K562 (cell line): Measurements from ENCODE around the gene MLH1. TPM values are rescaled to one million over a fixed set of nuclear protein-coding genes. Genes with fewer than 3 reads are reported as not detected.

ENCODE experiments used
- ATAC-seq: fragments of 200-7000 bp; cut with Tn5 transposase; 3 replicates; pipeline ENCODE4 v1.9.1; 2020; ENCODE audit warnings: moderate library complexity
- BruUV-seq: library from RNA; stranded (reverse); fragments of 400-500 nt; replicated peaks from 2 replicates; lab custom pipeline; 2021; lab: Mats Ljungman, UMichigan
- CTCF ChIA-PET: fragments of 300-600 bp; formaldehyde crosslinking; extraction: SDS; loops from one replicate; lab custom pipeline; 2021; ENCODE audit warnings: low intra/inter-chr PET ratio; lab: Yijun Ruan, JAX
- POLR2A ChIA-PET: fragments of 300-600, 350-650 bp; sonication (Branson Sonifier 250); formaldehyde crosslinking; extraction: SDS; loops from one replicate; lab custom pipeline; 2021; ENCODE audit warnings: antibody characterized with exemption, inconsistent platforms; lab: Yijun Ruan, JAX
- DNase-seq, 4 experiments: peaks; one replicate each; pipeline versions ENCODE4 v3.0.0 to v3.0.0-alpha.2; 2011 to 2018; ENCODE audit warnings: low spot score in 3 of 4, mixed read lengths in 3 of 4; ENCODE audit errors: extremely low read depth in 1 of 4
- FAIRE-seq: peaks from 2 replicates; lab custom pipeline; 2011; peaks lifted over from hg19 to GRCh38; lab: Jason Lieb, UNC
- H2AFZ ChIP-seq: 2 replicates; pipeline ENCODE4 v1.6.0; 2011; ENCODE audit warnings: low read depth, low read length, control low read depth, inconsistent platforms
- H3K27ac ChIP-seq: fragments of 200-600 bp; 3 replicates; pipeline ENCODE4 v1.8.0; 2011; ENCODE audit warnings: low read depth, mild to moderate bottlenecking, control low read depth, inconsistent platforms, low read length, moderate library complexity, mixed read lengths; ENCODE audit errors: extremely low read depth
- H3K27me3 ChIP-seq, 2 experiments: fragments of 300-600 bp in 1 of 2; 2 replicates in 1 of 2; 3 replicates in 1 of 2; pipeline versions ENCODE4 v1.6.0 to v1.8.0; 2011; ENCODE audit warnings: inconsistent platforms in 2 of 2, low read length in 2 of 2, mild to moderate bottlenecking in 1 of 2, mixed read lengths in 1 of 2, moderate library complexity in 1 of 2; ENCODE audit not compliant: control insufficient read depth in 2 of 2, insufficient read depth in 2 of 2
- H3K36me3 ChIP-seq: fragments of 300-600 bp; 3 replicates; pipeline ENCODE4 v1.8.0; 2011; ENCODE audit warnings: mild to moderate bottlenecking, low read length, inconsistent platforms; ENCODE audit not compliant: control insufficient read depth, insufficient read depth
- H3K4me1 ChIP-seq, 2 experiments: fragments of 200-600 bp in 1 of 2; replicated peaks in 1 of 2; 2 replicates in 1 of 2; 3 replicates in 1 of 2; pipeline versions ENCODE4 v1.5.1 to v1.8.0; 2011; ENCODE audit warnings: inconsistent platforms in 2 of 2, low read length in 2 of 2, mild to moderate bottlenecking in 1 of 2, mixed read lengths in 1 of 2, moderate library complexity in 1 of 2; ENCODE audit not compliant: control insufficient read depth in 2 of 2, insufficient read depth in 2 of 2
- H3K4me2 ChIP-seq: 2 replicates; pipeline ENCODE4 v1.6.1; 2011; ENCODE audit warnings: low read length, control low read depth, inconsistent platforms, mixed read lengths; ENCODE audit not compliant: insufficient read depth
- H3K4me3 ChIP-seq: fragments of 200-600 bp; sonication (generic), shearing (Covaris generic); 2 replicates; pipeline ENCODE4 v1.5.1; 2016; ENCODE audit warnings: control low read depth, inconsistent platforms
- H3K79me2 ChIP-seq: fragments of 200-600 bp; 3 replicates; pipeline ENCODE4 v1.8.0; 2011; ENCODE audit warnings: low read length, inconsistent platforms; ENCODE audit not compliant: control insufficient read depth, insufficient read depth
- H3K9ac ChIP-seq, 2 experiments: 2 replicates each; pipeline versions ENCODE4 v1.6.0 to v1.6.1; 2011; ENCODE audit warnings: low read depth in 2 of 2, low read length in 2 of 2, control low read depth in 1 of 2, inconsistent platforms in 1 of 2, mild to moderate bottlenecking in 1 of 2, mixed read lengths in 1 of 2; ENCODE audit not compliant: insufficient read depth in 1 of 2
- H3K9me1 ChIP-seq: one replicate; pipeline ENCODE4 v1.6.0; 2011; ENCODE audit warnings: inconsistent platforms, mild to moderate bottlenecking, low read length, moderate library complexity; ENCODE audit not compliant: control insufficient read depth, insufficient read depth
- H3K9me3 ChIP-seq: replicated peaks from 2 replicates; pipeline ENCODE4 v1.5.1; 2011; ENCODE audit warnings: low read depth, low read length, inconsistent platforms; ENCODE audit not compliant: control insufficient read depth, insufficient read depth
- H4K20me1 ChIP-seq: replicated peaks from 2 replicates; pipeline ENCODE4 v1.6.1; 2011; ENCODE audit warnings: low read length, inconsistent platforms, mixed read lengths; ENCODE audit not compliant: control insufficient read depth, insufficient read depth
- ASH1L ChIP-seq: fragments of 450-650 bp; IDR thresholded peaks from 2 replicates; pipeline ENCODE4 v1.6.1; 2018; ENCODE audit warnings: borderline replicate concordance, mild to moderate bottlenecking, low read depth; ENCODE audit not compliant: partially characterized antibody
- ATF4 ChIP-seq: fragments of 450-650 bp; formaldehyde crosslinking; IDR thresholded peaks from 2 replicates; pipeline ENCODE4 v1.4.0; 2022; ENCODE audit warnings: mild to moderate bottlenecking, moderate library complexity
- CEBPB ChIP-seq: fragments of 450-650 bp; IDR thresholded peaks from 2 replicates; pipeline ENCODE4 v1.6.1; 2016; ENCODE audit warnings: missing genetic modification characterization, missing compliant biosample characterization
- E2F4 ChIP-seq: sonication (generic); formaldehyde crosslinking; IDR thresholded peaks from 2 replicates; pipeline ENCODE4 v1.8.0; 2022; ENCODE audit warnings: mild to moderate bottlenecking, low read depth, missing genetic modification reagents
- HEY1 ChIP-seq: fragments of 250-450 bp; sonication (Bioruptor Pico); IDR thresholded peaks from 2 replicates; pipeline ENCODE4 v1.5.0; 2020; ENCODE audit warnings: mild to moderate bottlenecking, moderate library complexity, borderline replicate concordance
- NFE2L1 ChIP-seq: fragments of 450-650 bp; IDR thresholded peaks from 2 replicates; pipeline ENCODE4 v1.6.1; 2016; ENCODE audit warnings: missing genetic modification characterization, low read depth, mild to moderate bottlenecking, missing compliant biosample characterization, moderate library complexity, borderline replicate concordance
- NFXL1 ChIP-seq: fragments of 450-650 bp; formaldehyde crosslinking; IDR thresholded peaks from 2 replicates; pipeline ENCODE4 v1.4.0; 2021; ENCODE audit warnings: mild to moderate bottlenecking
- PREB ChIP-seq: sonication (generic); formaldehyde crosslinking; IDR thresholded peaks from 2 replicates; pipeline ENCODE4 v1.8.1; 2023; ENCODE audit warnings: mild to moderate bottlenecking, missing genetic modification reagents
- SIX5 ChIP-seq, 2 experiments: IDR thresholded peaks; 2 replicates each; pipeline ENCODE4 v1.6.1; 2011; ENCODE audit warnings: low read length in 2 of 2, borderline replicate concordance in 1 of 2, low read depth in 1 of 2, mild to moderate bottlenecking in 1 of 2, moderate library complexity in 1 of 2; ENCODE audit not compliant: insufficient read depth in 1 of 2
- SLC30A9 ChIP-seq: fragments of 250-450 bp; sonication (Bioruptor Pico); IDR thresholded peaks from 2 replicates; pipeline ENCODE4 v1.8.0; 2022; ENCODE audit warnings: mild to moderate bottlenecking, moderate library complexity
- STAT5A ChIP-seq: IDR thresholded peaks from 2 replicates; pipeline ENCODE4 v1.6.1; 2012; ENCODE audit warnings: low read length, inconsistent platforms, borderline replicate concordance
- TRIM28 ChIP-seq: fragments of 450-650 bp; IDR thresholded peaks from 2 replicates; pipeline ENCODE4 v1.6.1; 2017
- ZNF717 ChIP-seq: fragments of 250-450 bp; sonication (Bioruptor Pico); IDR thresholded peaks from 2 replicates; pipeline ENCODE4 v1.5.0; 2021
- ZSCAN32 ChIP-seq: fragments of 450-650 bp; formaldehyde crosslinking; IDR thresholded peaks from 2 replicates; pipeline ENCODE4 v1.4.0; 2020; ENCODE audit warnings: mild to moderate bottlenecking, moderate library complexity
- WGBS: fragments of 100-300 bp; shearing (Covaris generic); methylation state at CpG from one replicate; pipeline ENCODE4 v1.1.6; 2016; ENCODE audit warnings: low coverage, mixed read lengths; ENCODE audit not compliant: insufficient coverage; ENCODE audit errors: missing lambda C conversion rate; 5-methylcytosine and 5-hydroxymethylcytosine counted together
- in situ Hi-C: fragments of 300-500 bp; cut with MboI; formaldehyde crosslinking; loops from 4 replicates; pipeline ENCODE4 v1.15.0; 2018; ENCODE audit warnings: inconsistent platforms, mixed read lengths
- intact Hi-C: fragments of 100-400 bp; cut with micrococcal nuclease; formaldehyde crosslinking; loops from 2 replicates; pipeline ENCODE4 v1.14.2; 2022
- polyA plus RNA-seq, 8 experiments: library from polyadenylated mRNA; depleted of rRNA in 4 of 8; stranded (reverse) in 5 of 8; unstranded in 3 of 8; fragments of >200 nt; fragmentation: Nextera tagmentation in 2 of 8; fragmentation: Illumina TruSeq in 1 of 8; extraction: Ambion mirVana in 2 of 8; extraction: Trizol in 1 of 8; gene quantifications; 2 replicates each; pipeline versions ENCODE4 v1.2.1 to v1.2.3, GENCODE V29; 2011 to 2014; ENCODE audit warnings: inconsistent platforms in 1 of 8, missing spikeins in 1 of 8
- total RNA-seq, 7 experiments: library from RNA; depleted of rRNA in 6 of 7; stranded (reverse); fragments of >200 nt in 6 of 7; fragmentation: Illumina TruSeq in 2 of 7; extraction: Trizol in 2 of 7; gene quantifications; 2 replicates each; pipeline versions ENCODE4 v1.2.1 to v1.2.3, GENCODE V29; 2011 to 2021; ENCODE audit warnings: low replicate concordance in 1 of 7
- TF ChIP-seq, protein P1 (sequence below): IDR thresholded peaks from 3 replicates; pipeline ENCODE4 v1.6.1; 2011; ENCODE audit warnings: borderline replicate concordance, mild to moderate bottlenecking, moderate library complexity; ENCODE audit not compliant: insufficient read length; ENCODE audit errors: extremely low read depth

The MLH1 gene
- total and polyA plus RNA-seq, 9 of the 15 experiments (the other 6 are each of a cell fraction or from before 2014, with no cell fraction given), result 76.4 to 155 (median 117) TPM

- H3K9me3 ChIP-seq, result no peaks in the 10 kb centered on the region
- no peak for TF ChIP-seq STAT5A
- no peak for TF ChIP-seq PREB (CRISPR knock-in tag)
- no peak for TF ChIP-seq ATF4 (CRISPR knock-in tag)
- no peak for TF ChIP-seq NFXL1
- TF ChIP-seq, protein P1, sequence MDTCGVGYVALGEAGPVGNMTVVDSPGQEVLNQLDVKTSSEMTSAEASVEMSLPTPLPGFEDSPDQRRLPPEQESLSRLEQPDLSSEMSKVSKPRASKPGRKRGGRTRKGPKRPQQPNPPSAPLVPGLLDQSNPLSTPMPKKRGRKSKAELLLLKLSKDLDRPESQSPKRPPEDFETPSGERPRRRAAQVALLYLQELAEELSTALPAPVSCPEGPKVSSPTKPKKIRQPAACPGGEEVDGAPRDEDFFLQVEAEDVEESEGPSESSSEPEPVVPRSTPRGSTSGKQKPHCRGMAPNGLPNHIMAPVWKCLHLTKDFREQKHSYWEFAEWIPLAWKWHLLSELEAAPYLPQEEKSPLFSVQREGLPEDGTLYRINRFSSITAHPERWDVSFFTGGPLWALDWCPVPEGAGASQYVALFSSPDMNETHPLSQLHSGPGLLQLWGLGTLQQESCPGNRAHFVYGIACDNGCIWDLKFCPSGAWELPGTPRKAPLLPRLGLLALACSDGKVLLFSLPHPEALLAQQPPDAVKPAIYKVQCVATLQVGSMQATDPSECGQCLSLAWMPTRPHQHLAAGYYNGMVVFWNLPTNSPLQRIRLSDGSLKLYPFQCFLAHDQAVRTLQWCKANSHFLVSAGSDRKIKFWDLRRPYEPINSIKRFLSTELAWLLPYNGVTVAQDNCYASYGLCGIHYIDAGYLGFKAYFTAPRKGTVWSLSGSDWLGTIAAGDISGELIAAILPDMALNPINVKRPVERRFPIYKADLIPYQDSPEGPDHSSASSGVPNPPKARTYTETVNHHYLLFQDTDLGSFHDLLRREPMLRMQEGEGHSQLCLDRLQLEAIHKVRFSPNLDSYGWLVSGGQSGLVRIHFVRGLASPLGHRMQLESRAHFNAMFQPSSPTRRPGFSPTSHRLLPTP, result no peak
- TF ChIP-seq ASH1L, result no peak
- TF ChIP-seq E2F4 (CRISPR knock-in tag), result no peak
- TF ChIP-seq ZSCAN32 (CRISPR knock-in tag), result no peak
- no peak for TF ChIP-seq TRIM28
- no peak for TF ChIP-seq HEY1 (CRISPR knock-in tag)
- no peak for TF ChIP-seq SIX5 (IDR thresholded peaks at IDR 0.05; ENCODE audit: borderline replicate concordance in 1 of 2, insufficient read depth in 1 of 2, low read depth in 1 of 2, low read length in 2 of 2)
- TF ChIP-seq SLC30A9 (CRISPR knock-in tag), result no peak
- TF ChIP-seq ZNF717 (CRISPR knock-in tag), result no peak
- no peak for TF ChIP-seq CEBPB
- TF ChIP-seq NFE2L1 (tag), result no peak
- 0 out of 3 replicates have a peak, but pooled peaks cover 2% of the 10 kb centered on the region for H3K79me2 ChIP-seq
- ATAC-seq (no peak), DNase-seq (no peak), FAIRE-seq (no peak)
- peaks cover 4 to 8% of the 10 kb centered on the region in 2 experiments; a peak in 3 of 5 replicates for H3K4me1 ChIP-seq
- in situ Hi-C loops (no loop called here), intact Hi-C loops (no loop called here)
- H2AFZ ChIP-seq, result no peak overlapping the region
- peaks cover 93% of the 10 kb centered on the region for H3K36me3 ChIP-seq
- POLR2A ChIA-PET, result interaction anchor here (0.5 to 2.0 kb wide), 8 partner anchors 9 to 302 kb away, joined by 3 to 7 read pairs (median 4); partner anchors contain the start of genes EPM2AIP1 and MLH1
- CTCF ChIA-PET, result no interaction called here
- no peaks in the 10 kb centered on the region for H3K9me1 ChIP-seq
- no peak overlapping the region for H3K27ac ChIP-seq
- no peaks in the 10 kb centered on the region for H4K20me1 ChIP-seq
- no peak overlapping the region for H3K4me3 ChIP-seq
- H3K4me2 ChIP-seq, result no peak overlapping the region
- BruUV-seq, result no TSS peak
- no peaks in the 10 kb centered on the region for H3K27me3 ChIP-seq
- 96% methylated on average over 1 of the region's 1 CpG for WGBS
- no peak overlapping the region for H3K9ac ChIP-seq
Measured at GRCh38 chr3:37029111-37029510, 35.8 kb downstream of the MLH1 start.
